C4-2B (cell line): Measurements from ENCODE around the gene LRRC27.

Source experiments
- ZFX ChIP-seq: fragments of 450-650 bp; IDR thresholded peaks from 2 replicates; pipeline ENCODE4 v1.6.1; 2017
- TF ChIP-seq, protein P1 (sequence below): fragments of 450-650 bp; conservative IDR thresholded peaks from 2 replicates; pipeline ENCODE4 v1.5.1; 2017; ENCODE audit warnings: mild to moderate bottlenecking

GRCh38 chr10:132289439-132289838 is 42.6 kb upstream of the LRRC27 start:
- TF ChIP-seq, protein P1, sequence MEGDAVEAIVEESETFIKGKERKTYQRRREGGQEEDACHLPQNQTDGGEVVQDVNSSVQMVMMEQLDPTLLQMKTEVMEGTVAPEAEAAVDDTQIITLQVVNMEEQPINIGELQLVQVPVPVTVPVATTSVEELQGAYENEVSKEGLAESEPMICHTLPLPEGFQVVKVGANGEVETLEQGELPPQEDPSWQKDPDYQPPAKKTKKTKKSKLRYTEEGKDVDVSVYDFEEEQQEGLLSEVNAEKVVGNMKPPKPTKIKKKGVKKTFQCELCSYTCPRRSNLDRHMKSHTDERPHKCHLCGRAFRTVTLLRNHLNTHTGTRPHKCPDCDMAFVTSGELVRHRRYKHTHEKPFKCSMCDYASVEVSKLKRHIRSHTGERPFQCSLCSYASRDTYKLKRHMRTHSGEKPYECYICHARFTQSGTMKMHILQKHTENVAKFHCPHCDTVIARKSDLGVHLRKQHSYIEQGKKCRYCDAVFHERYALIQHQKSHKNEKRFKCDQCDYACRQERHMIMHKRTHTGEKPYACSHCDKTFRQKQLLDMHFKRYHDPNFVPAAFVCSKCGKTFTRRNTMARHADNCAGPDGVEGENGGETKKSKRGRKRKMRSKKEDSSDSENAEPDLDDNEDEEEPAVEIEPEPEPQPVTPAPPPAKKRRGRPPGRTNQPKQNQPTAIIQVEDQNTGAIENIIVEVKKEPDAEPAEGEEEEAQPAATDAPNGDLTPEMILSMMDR, result no peak
- TF ChIP-seq ZFX, result no peak
